ENCODE measurements around the gene TIE1. TPM values are rescaled to one million over a fixed set of nuclear protein-coding genes. Genes with fewer than 3 reads are reported as not detected.

TIE1 gene
- total and polyA plus RNA-seq, 11 donors = 19.2 to 65.1 (median 28.4) TPM

- ATAC-seq = no peak
- Histone ChIP-seq H3K9me3 (no peaks in the 10 kb centered on the region), H3K4me3 (no peak overlapping the region), H3K27me3 (no peaks in the 10 kb centered on the region), H3K27ac (peak overlapping the region in 1 of 12 donors; percentile 20), H3K36me3 (peaks cover 0 to 50% (median 9%) of the 10 kb centered on the region in 9 donors), H3K4me1 (peaks cover 0 to 52% (median 16%) of the 10 kb centered on the region in 12 donors)
- peak in 1 of 5 donors; percentile 16 for DNase-seq
- TF ChIP-seq CTCF (IDR thresholded peaks at IDR 0.05) (no peak), POLR2A (IDR thresholded peaks at IDR 0.05) (no peak)
- WGBS, 4 donors = 79 to 84% (median 81%) methylated on average over 3 of the region's 3 CpGs
- intact Hi-C loops (cut with DNase I) = loop anchor here in 1 of 10 donors (2.0 kb wide), 1 partner anchor 67 kb away; no protein-coding TSS in a partner anchor
Observed at GRCh38 chr1:43305461-43305860, 4.7 kb downstream of the TIE1 start.

- Histone ChIP-seq H3K36me3 (peaks cover 0 to 56% (median 9%) of the 10 kb centered on the region in 9 donors), H3K9me3 (no peaks in the 10 kb centered on the region), H3K27me3 (no peaks in the 10 kb centered on the region), H3K4me3 (no peak overlapping the region), H3K4me1 (peaks cover 0 to 52% (median 16%) of the 10 kb centered on the region in 12 donors), H3K27ac (peak overlapping the region in 1 of 12 donors; percentile 20)
- no peak for ATAC-seq
- no peak for TF ChIP-seq POLR2A (IDR thresholded peaks at IDR 0.05)
- TF ChIP-seq CTCF (IDR thresholded peaks at IDR 0.05) = no peak
- intact Hi-C loops (cut with DNase I) = loop anchor here in 1 of 10 donors (2.0 kb wide), 1 partner anchor 67 kb away; no protein-coding TSS in a partner anchor
- 83 to 89% (median 86%) methylated on average over 6 of the region's 6 CpGs for WGBS, 4 donors
- DNase-seq = no peak
Observed at GRCh38 chr1:43305926-43306687, 5.3 kb downstream of the TIE1 start.

- Histone ChIP-seq H3K4me3 (no peak overlapping the region), H3K27me3 (no peaks in the 10 kb centered on the region), H3K27ac (no peak overlapping the region), H3K36me3 (peaks cover 0 to 63% (median 9%) of the 10 kb centered on the region in 9 donors), H3K9me3 (no peaks in the 10 kb centered on the region), H3K4me1 (peaks cover 0 to 52% (median 16%) of the 10 kb centered on the region in 12 donors)
- intact Hi-C loops (cut with DNase I) = no loop called here
- WGBS, 4 donors = 89 to 98% (median 91%) methylated on average over 10 to 17 of the region's 17 CpGs
- TF ChIP-seq CTCF (IDR thresholded peaks at IDR 0.05) (no peak), POLR2A (IDR thresholded peaks at IDR 0.05) (no peak)
- DNase-seq (no peak), ATAC-seq (no peak)
Observed at GRCh38 chr1:43306688-43307457, 6.1 kb downstream of the TIE1 start.
